SU-DHL-6 (cell line): ENCODE measurements around the gene ME3.

Source experiments
- H2AFZ ChIP-seq: fragments of 200-600 bp; sonication (generic); 2 replicates; pipeline ENCODE4 v1.6.1; 2014; ENCODE audit warnings: low read depth, mild to moderate bottlenecking, moderate library complexity, mixed read lengths, antibody characterized with exemption, low read length; ENCODE audit not compliant: severe bottlenecking
- H3F3A ChIP-seq: fragments of 200-600 bp; shearing (Covaris generic); 2 replicates; pipeline ENCODE4 v1.6.0; 2016; ENCODE audit warnings: antibody characterized with exemption, mild to moderate bottlenecking; ENCODE audit not compliant: insufficient read depth
- H3K27ac ChIP-seq: fragments of 200-600 bp; sonication (generic); 2 replicates; pipeline ENCODE4 v1.5.1; 2016; ENCODE audit warnings: low read depth, mild to moderate bottlenecking, low read length, moderate library complexity, mixed read lengths
- H3K27me3 ChIP-seq: fragments of 200-600 bp; sonication (generic), shearing (Covaris generic); 2 replicates; pipeline ENCODE4 v1.6.0; 2014; ENCODE audit warnings: mild to moderate bottlenecking, low read length
- H3K36me3 ChIP-seq: fragments of 200-600 bp; sonication (generic); 2 replicates; pipeline ENCODE4 v1.6.1; 2014; ENCODE audit warnings: mild to moderate bottlenecking, low read length, mixed read lengths
- H3K4me2 ChIP-seq: fragments of 300-600, 200-600 bp; shearing (Covaris generic), sonication (generic); 2 replicates; pipeline ENCODE4 v1.6.0; 2014; ENCODE audit warnings: low read length, low read depth, mild to moderate bottlenecking; ENCODE audit not compliant: poor library complexity, severe bottlenecking
- H3K4me3 ChIP-seq: fragments of 200-600 bp; sonication (generic); 2 replicates; pipeline ENCODE4 v1.5.1; 2014; ENCODE audit warnings: antibody characterized with exemption, low read length, mild to moderate bottlenecking, mixed read lengths; ENCODE audit not compliant: insufficient read depth, poor library complexity, severe bottlenecking
- H3K79me2 ChIP-seq: fragments of 200-600 bp; sonication (generic); 2 replicates; pipeline ENCODE4 v1.6.1; 2014; ENCODE audit warnings: mild to moderate bottlenecking, low read length, moderate library complexity; ENCODE audit not compliant: insufficient read depth
- H3K9ac ChIP-seq: fragments of 200-600 bp; sonication (generic); 2 replicates; pipeline ENCODE4 v1.7.0; 2014; ENCODE audit warnings: mild to moderate bottlenecking, low read length
- H3K9me2 ChIP-seq: fragments of 200-600 bp; sonication (generic); replicated peaks from 2 replicates; pipeline ENCODE4 v1.6.1; 2014; ENCODE audit warnings: low read length; ENCODE audit not compliant: insufficient read depth
- H3K9me3 ChIP-seq: fragments of 200-600 bp; sonication (generic); 2 replicates; pipeline ENCODE4 v1.6.1; 2014; ENCODE audit warnings: low read length, mixed read lengths; ENCODE audit not compliant: insufficient read depth
- H4K20me1 ChIP-seq: fragments of 200-600 bp; sonication (generic); 2 replicates; pipeline ENCODE4 v1.6.1; 2014; ENCODE audit warnings: low read depth, mild to moderate bottlenecking, antibody characterized with exemption, low read length, moderate library complexity, mixed read lengths
- EZH2phosphoT487 ChIP-seq: fragments of 200-600 bp; sonication (generic), shearing (Covaris generic); conservative IDR thresholded peaks from 2 replicates; pipeline ENCODE4 v1.6.1; 2018; ENCODE audit warnings: mild to moderate bottlenecking, antibody characterized with exemption, low read length, moderate library complexity, mixed read lengths
- TF ChIP-seq, protein P1 (sequence below): fragments of 200-600 bp; sonication (generic); IDR thresholded peaks from one replicate; pipeline ENCODE4 v1.5.1; 2017; ENCODE audit warnings: antibody characterized with exemption, mild to moderate bottlenecking, low read length, moderate library complexity; ENCODE audit not compliant: insufficient read depth, poor library complexity, severe bottlenecking

ME3 gene

DNA sequence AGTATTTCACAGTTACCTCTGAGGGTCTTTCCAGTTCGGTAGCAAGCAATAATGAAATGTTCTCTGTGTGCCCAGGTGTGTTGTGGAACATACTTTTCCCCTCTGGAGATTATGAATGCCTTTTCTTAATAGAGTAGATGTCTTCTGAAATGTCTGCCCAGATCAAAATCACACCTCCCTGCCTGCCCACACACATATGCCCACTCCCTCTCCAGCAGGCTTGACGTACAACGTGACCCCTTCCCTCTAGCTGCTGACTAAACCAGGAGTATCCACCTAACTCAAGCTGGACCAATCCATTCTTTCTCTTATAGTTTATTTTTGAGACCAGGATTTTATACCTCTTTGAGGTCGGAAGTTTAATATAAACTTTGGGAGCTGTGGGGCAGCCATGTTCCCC is 48.7 kb downstream of the ME3 start:
- no peaks in the 10 kb centered on the region for H3K9me2 ChIP-seq
- no peaks in the 10 kb centered on the region for H3K36me3 ChIP-seq
- no peak overlapping the region for H3K9ac ChIP-seq
- no peaks in the 10 kb centered on the region for H3K9me3 ChIP-seq
- H3K79me2 ChIP-seq, result no peaks in the 10 kb centered on the region
- H3K4me2 ChIP-seq, result no peak overlapping the region
- TF ChIP-seq, protein P1, sequence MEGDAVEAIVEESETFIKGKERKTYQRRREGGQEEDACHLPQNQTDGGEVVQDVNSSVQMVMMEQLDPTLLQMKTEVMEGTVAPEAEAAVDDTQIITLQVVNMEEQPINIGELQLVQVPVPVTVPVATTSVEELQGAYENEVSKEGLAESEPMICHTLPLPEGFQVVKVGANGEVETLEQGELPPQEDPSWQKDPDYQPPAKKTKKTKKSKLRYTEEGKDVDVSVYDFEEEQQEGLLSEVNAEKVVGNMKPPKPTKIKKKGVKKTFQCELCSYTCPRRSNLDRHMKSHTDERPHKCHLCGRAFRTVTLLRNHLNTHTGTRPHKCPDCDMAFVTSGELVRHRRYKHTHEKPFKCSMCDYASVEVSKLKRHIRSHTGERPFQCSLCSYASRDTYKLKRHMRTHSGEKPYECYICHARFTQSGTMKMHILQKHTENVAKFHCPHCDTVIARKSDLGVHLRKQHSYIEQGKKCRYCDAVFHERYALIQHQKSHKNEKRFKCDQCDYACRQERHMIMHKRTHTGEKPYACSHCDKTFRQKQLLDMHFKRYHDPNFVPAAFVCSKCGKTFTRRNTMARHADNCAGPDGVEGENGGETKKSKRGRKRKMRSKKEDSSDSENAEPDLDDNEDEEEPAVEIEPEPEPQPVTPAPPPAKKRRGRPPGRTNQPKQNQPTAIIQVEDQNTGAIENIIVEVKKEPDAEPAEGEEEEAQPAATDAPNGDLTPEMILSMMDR, result no peak
- TF ChIP-seq EZH2phosphoT487, result no peak
- H3K27ac ChIP-seq, result no peak overlapping the region
- no peak overlapping the region for H2AFZ ChIP-seq
- H3F3A ChIP-seq, result no peaks in the 10 kb centered on the region
- H3K4me3 ChIP-seq, result no peak overlapping the region
- H3K27me3 ChIP-seq, result no peaks in the 10 kb centered on the region
- H4K20me1 ChIP-seq, result no peaks in the 10 kb centered on the region

DNA sequence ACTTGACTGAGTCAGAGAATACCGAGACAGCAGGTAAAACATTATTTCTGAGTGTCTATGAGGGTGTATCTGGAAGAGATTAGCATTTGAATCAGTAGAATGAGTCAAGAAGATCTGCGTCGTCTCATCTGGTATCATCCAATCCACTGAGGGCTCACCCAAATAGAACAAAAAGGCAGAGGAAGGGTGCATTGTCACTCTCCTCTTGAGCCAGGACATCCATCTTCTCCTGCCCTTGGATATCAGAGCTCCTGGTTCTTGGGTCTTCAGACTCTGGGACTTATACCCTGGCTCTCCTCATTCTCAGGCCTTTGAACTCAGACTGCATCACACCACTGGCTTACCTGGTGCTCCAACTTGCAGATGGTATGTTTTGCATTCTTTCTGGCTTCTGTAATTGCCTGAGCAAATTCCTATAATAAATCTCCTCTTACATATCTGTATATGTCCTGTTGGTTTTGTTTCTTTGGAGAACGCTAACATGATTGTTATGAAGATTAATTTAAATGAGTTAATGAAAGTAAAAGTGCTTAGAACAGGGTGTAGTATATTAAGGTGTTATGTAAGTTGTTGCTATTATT is 49.3 kb downstream of the ME3 start:
- TF ChIP-seq, protein P1, result no peak
- no peak for TF ChIP-seq EZH2phosphoT487
- H3K9ac ChIP-seq, result no peak overlapping the region
- no peak overlapping the region for H3K27ac ChIP-seq
- H3F3A ChIP-seq, result no peaks in the 10 kb centered on the region
- H4K20me1 ChIP-seq, result no peaks in the 10 kb centered on the region
- H3K4me2 ChIP-seq, result no peak overlapping the region
- no peak overlapping the region for H3K4me3 ChIP-seq
- no peaks in the 10 kb centered on the region for H3K36me3 ChIP-seq
- H3K79me2 ChIP-seq, result no peaks in the 10 kb centered on the region
- H2AFZ ChIP-seq, result no peak overlapping the region
- H3K27me3 ChIP-seq, result no peaks in the 10 kb centered on the region
- no peaks in the 10 kb centered on the region for H3K9me2 ChIP-seq
- no peaks in the 10 kb centered on the region for H3K9me3 ChIP-seq

DNA sequence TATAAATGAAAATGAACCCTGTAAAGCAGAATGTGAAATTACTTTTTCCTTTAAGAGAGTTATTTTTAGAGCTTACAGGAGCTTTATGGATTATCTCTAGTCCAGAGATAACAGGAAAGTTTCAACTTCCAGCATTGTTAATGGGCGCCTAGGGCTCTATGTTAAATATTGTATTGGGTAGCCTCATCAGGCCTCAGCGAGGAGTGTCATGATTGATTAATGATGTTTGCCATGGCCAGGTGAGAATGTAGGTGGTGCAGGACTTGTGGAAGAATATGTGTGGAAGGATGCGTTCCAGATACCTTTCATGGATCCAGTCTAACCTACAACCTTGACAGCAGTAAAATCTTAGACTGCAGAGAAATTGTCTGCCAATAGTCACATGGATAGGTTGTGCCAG is 50.6 kb downstream of the ME3 start:
- Histone ChIP-seq H3K9me2 (no peaks in the 10 kb centered on the region), H3K79me2 (no peaks in the 10 kb centered on the region), H3K4me3 (no peak overlapping the region), H3K27me3 (no peaks in the 10 kb centered on the region), H4K20me1 (no peaks in the 10 kb centered on the region), H3K9ac (no peak overlapping the region), H3F3A (no peaks in the 10 kb centered on the region), H3K9me3 (no peaks in the 10 kb centered on the region), H3K4me2 (no peak overlapping the region), H2AFZ (no peak overlapping the region), H3K36me3 (no peaks in the 10 kb centered on the region), H3K27ac (no peak overlapping the region)
- TF ChIP-seq, protein P1, result no peak
- TF ChIP-seq EZH2phosphoT487, result no peak
